Mammary microvascular endothelial cell (primary cell): Measurements from ENCODE around the gene ULK4. TPM values are rescaled to one million over a fixed set of nuclear protein-coding genes. Genes with fewer than 3 reads are reported as not detected.

ENCODE experiments used
- total RNA-seq: library from RNA; depleted of rRNA; stranded (reverse); fragments of >200 nt; gene quantifications from 2 replicates; pipeline ENCODE4 v1.2.3, GENCODE V29; 2015

Gene ULK4
- total RNA-seq: 6.3 and 12.5 TPM in 2 replicates

GRCh38 chr3:41961751-41962679 is at the start of gene ULK4:
Gene ULK4, minus strand, starts transcription at chr3:41962103. Its CDS starts 7,344 bp downstream, at chr3:41954759.

GRCh38 chr3:41198950-41199865 is 762.7 kb downstream of the ULK4 start, which contains the start of gene CTNNB1:
Gene CTNNB1, plus strand, starts transcription at chr3:41199505. Its CDS starts 24,564 bp downstream, at chr3:41224069.

Other genes with a start within 250 kb of the ULK4 start
- gene TRAK1, start 129.3 kb upstream of the ULK4 start, total RNA-seq: 53.8 and 55.6 TPM in 2 replicates